HepG2 (cell line): Measurements from ENCODE around the gene MS4A6E. TPM values are rescaled to one million over a fixed set of nuclear protein-coding genes. Genes with fewer than 3 reads are reported as not detected.

Source experiments
- CEBPG ChIP-seq: IDR thresholded peaks from 2 replicates; pipeline ENCODE4 v1.6.1; 2016
- GPN1 ChIP-seq: sonication (generic); formaldehyde crosslinking; IDR thresholded peaks from 2 replicates; pipeline ENCODE4 v1.5.1; 2020; ENCODE audit warnings: missing genetic modification reagents, borderline replicate concordance
- ISX ChIP-seq: sonication (generic); formaldehyde crosslinking; conservative IDR thresholded peaks from 2 replicates; pipeline ENCODE4 v1.5.0; 2020; ENCODE audit warnings: missing genetic modification reagents
- KAT7 ChIP-seq: IDR thresholded peaks from 2 replicates; pipeline ENCODE4 v1.6.1; 2018; ENCODE audit warnings: borderline replicate concordance, missing compliant biosample characterization
- STAT5B ChIP-seq: sonication (generic); formaldehyde crosslinking; IDR thresholded peaks from 2 replicates; pipeline ENCODE4 v1.4.0; 2020; ENCODE audit warnings: missing genetic modification reagents
- TBX3 ChIP-seq: fragments of 450-650 bp; IDR thresholded peaks from 2 replicates; pipeline ENCODE4 v1.6.1; 2017; ENCODE audit warnings: antibody characterized with exemption, mild to moderate bottlenecking, inconsistent platforms, borderline replicate concordance
- ZFP41 ChIP-seq: sonication (generic); formaldehyde crosslinking; IDR thresholded peaks from 2 replicates; pipeline ENCODE4 v1.4.0; 2020; ENCODE audit warnings: mild to moderate bottlenecking, missing genetic modification reagents, borderline replicate concordance
- polyA plus RNA-seq, 8 experiments: library from polyadenylated mRNA; depleted of rRNA in 3 of 8; stranded (reverse) in 7 of 8; unstranded in 1 of 8; fragments of >200 nt; fragmentation: Illumina TruSeq in 4 of 8; extraction: Trizol in 4 of 8; gene quantifications; 2 replicates each; pipeline versions ENCODE4 v1.2.1 to v1.2.3, GENCODE V29; 2011 to 2016; ENCODE audit warnings: low read depth in 4 of 8, missing spikeins in 1 of 8, mixed read lengths in 1 of 8; ENCODE audit not compliant: insufficient read depth in 1 of 8
- total RNA-seq, 5 experiments: library from RNA; depleted of rRNA; stranded (reverse); fragments of >200 nt; fragmentation: Illumina TruSeq; extraction: Trizol; gene quantifications; 2 replicates each; pipeline ENCODE4 v1.2.3, GENCODE V29; 2016; ENCODE audit warnings: low read depth in 1 of 5
- TF ChIP-seq, protein P1 (sequence below): sonication (generic); formaldehyde crosslinking; IDR thresholded peaks from 2 replicates; pipeline ENCODE4 v1.4.0; 2020; ENCODE audit warnings: missing genetic modification reagents
- TF ChIP-seq, protein P2 (sequence below): sonication (generic); formaldehyde crosslinking; IDR thresholded peaks from 2 replicates; pipeline ENCODE4 v1.8.1; 2023; ENCODE audit warnings: missing genetic modification reagents, inconsistent platforms, borderline replicate concordance
- TF ChIP-seq, protein P3 (sequence below): sonication (generic); formaldehyde crosslinking; IDR thresholded peaks from 2 replicates; pipeline ENCODE4 v1.5.1; 2020; ENCODE audit warnings: mild to moderate bottlenecking, missing genetic modification reagents, moderate library complexity

Gene MS4A6E
- total and polyA plus RNA-seq, 2 of the 13 experiments (the other 11 are each of a cell fraction or from before 2014, with no cell fraction given) = not detected

- TF ChIP-seq, protein P1, sequence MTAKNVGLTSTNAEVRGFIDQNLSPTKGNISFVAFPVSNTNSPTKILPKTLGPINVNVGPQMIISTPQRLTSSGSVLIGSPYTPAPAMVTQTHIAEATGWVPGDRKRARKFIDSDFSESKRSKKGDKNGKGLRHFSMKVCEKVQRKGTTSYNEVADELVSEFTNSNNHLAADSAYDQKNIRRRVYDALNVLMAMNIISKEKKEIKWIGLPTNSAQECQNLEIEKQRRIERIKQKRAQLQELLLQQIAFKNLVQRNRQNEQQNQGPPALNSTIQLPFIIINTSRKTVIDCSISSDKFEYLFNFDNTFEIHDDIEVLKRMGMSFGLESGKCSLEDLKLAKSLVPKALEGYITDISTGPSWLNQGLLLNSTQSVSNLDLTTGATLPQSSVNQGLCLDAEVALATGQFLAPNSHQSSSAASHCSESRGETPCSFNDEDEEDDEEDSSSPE = no peak
- TF ChIP-seq ZFP41 (CRISPR knock-in tag) (no peak), KAT7 (CRISPR knock-in tag) (no peak), CEBPG (CRISPR knock-in tag) (no peak), TBX3 (no peak), GPN1 (CRISPR knock-in tag) (no peak), ISX (no peak), STAT5B (CRISPR knock-in tag) (no peak)
- TF ChIP-seq, protein P2, sequence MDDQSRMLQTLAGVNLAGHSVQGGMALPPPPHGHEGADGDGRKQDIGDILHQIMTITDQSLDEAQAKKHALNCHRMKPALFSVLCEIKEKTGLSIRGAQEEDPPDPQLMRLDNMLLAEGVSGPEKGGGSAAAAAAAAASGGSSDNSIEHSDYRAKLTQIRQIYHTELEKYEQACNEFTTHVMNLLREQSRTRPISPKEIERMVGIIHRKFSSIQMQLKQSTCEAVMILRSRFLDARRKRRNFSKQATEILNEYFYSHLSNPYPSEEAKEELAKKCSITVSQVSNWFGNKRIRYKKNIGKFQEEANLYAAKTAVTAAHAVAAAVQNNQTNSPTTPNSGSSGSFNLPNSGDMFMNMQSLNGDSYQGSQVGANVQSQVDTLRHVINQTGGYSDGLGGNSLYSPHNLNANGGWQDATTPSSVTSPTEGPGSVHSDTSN (CRISPR knock-in tag) = no peak
- TF ChIP-seq, protein P3, sequence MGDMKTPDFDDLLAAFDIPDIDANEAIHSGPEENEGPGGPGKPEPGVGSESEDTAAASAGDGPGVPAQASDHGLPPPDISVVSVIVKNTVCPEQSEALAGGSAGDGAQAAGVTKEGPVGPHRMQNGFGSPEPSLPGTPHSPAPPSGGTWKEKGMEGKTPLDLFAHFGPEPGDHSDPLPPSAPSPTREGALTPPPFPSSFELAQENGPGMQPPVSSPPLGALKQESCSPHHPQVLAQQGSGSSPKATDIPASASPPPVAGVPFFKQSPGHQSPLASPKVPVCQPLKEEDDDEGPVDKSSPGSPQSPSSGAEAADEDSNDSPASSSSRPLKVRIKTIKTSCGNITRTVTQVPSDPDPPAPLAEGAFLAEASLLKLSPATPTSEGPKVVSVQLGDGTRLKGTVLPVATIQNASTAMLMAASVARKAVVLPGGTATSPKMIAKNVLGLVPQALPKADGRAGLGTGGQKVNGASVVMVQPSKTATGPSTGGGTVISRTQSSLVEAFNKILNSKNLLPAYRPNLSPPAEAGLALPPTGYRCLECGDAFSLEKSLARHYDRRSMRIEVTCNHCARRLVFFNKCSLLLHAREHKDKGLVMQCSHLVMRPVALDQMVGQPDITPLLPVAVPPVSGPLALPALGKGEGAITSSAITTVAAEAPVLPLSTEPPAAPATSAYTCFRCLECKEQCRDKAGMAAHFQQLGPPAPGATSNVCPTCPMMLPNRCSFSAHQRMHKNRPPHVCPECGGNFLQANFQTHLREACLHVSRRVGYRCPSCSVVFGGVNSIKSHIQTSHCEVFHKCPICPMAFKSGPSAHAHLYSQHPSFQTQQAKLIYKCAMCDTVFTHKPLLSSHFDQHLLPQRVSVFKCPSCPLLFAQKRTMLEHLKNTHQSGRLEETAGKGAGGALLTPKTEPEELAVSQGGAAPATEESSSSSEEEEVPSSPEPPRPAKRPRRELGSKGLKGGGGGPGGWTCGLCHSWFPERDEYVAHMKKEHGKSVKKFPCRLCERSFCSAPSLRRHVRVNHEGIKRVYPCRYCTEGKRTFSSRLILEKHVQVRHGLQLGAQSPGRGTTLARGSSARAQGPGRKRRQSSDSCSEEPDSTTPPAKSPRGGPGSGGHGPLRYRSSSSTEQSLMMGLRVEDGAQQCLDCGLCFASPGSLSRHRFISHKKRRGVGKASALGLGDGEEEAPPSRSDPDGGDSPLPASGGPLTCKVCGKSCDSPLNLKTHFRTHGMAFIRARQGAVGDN (CRISPR knock-in tag) = no peak
Observed at GRCh38 chr11:60288531-60288930, 38.5 kb upstream of the MS4A6E start (continued).
